ENCODE data around the gene RALBP1.
"Not testable (repeated sequence)": the region's sequence is repeated elsewhere in the genome, so short reads cannot be mapped to it uniquely, and the experiment has no call there.

RALBP1 gene

GRCh38 chr18:9474983-9475642 lies at the start of gene RALBP1:
TSS of gene RALBP1 (plus strand) at chr18:9475513. CDS start at chr18:9513046, 37,533 bp downstream.
- peak; percentile 98 for DNase-seq

- no peak for DNase-seq
These were observed 48.6 kb upstream of the RALBP1 start for GRCh38 chr18:9426753-9427152.

GRCh38 chr18:9428301-9428706 lies 47.0 kb upstream of the RALBP1 start:
- DNase-seq, result no peak

GRCh38 chr18:9428862-9429661 lies 46.3 kb upstream of the RALBP1 start:
- DNase-seq, result no peak

GRCh38 chr18:9429662-9429993 lies 45.7 kb upstream of the RALBP1 start:
- no peak for DNase-seq

GRCh38 chr18:9430315-9430714 lies 45.0 kb upstream of the RALBP1 start:
- not testable (repeated sequence) for DNase-seq

GRCh38 chr18:9431296-9431695 lies 44.0 kb upstream of the RALBP1 start:
- DNase-seq, result no peak

GRCh38 chr18:9433122-9433521 lies 42.2 kb upstream of the RALBP1 start:
- not testable (repeated sequence) for DNase-seq

- no peak for DNase-seq
These were observed 41.6 kb upstream of the RALBP1 start for GRCh38 chr18:9433671-9434121.

- DNase-seq, result no peak
These were observed 41.1 kb upstream of the RALBP1 start for GRCh38 chr18:9434122-9434701.

- no peak for DNase-seq
These were observed 40.3 kb upstream of the RALBP1 start for GRCh38 chr18:9435041-9435440.

- no peak for DNase-seq
These were observed 38.9 kb upstream of the RALBP1 start for GRCh38 chr18:9436206-9436929.

- no peak for DNase-seq
These were observed 38.3 kb upstream of the RALBP1 start for GRCh38 chr18:9437021-9437437.

- no peak for DNase-seq
These were observed 37.6 kb upstream of the RALBP1 start for GRCh38 chr18:9437672-9438071.

GRCh38 chr18:9441061-9441460 lies 34.3 kb upstream of the RALBP1 start:
- no peak for DNase-seq

GRCh38 chr18:9444549-9444948 lies 30.8 kb upstream of the RALBP1 start:
- no peak for DNase-seq

- DNase-seq, result no peak
These were observed 28.5 kb upstream of the RALBP1 start for GRCh38 chr18:9446839-9447238.

- DNase-seq, result no peak
These were observed 28.0 kb upstream of the RALBP1 start for GRCh38 chr18:9447334-9447733.

- DNase-seq, result no peak
These were observed 25.5 kb upstream of the RALBP1 start for GRCh38 chr18:9449600-9450414.

- not testable (repeated sequence) for DNase-seq
These were observed 24.4 kb upstream of the RALBP1 start for GRCh38 chr18:9450920-9451319.

- DNase-seq, result no peak
These were observed 22.0 kb upstream of the RALBP1 start for GRCh38 chr18:9453283-9453682.

GRCh38 chr18:9454061-9454703 lies 21.1 kb upstream of the RALBP1 start:
- DNase-seq, result no peak
